Fibroblast of the aortic adventitia (primary cell): ENCODE measurements around the gene TOM1L2. TPM values are rescaled to one million over a fixed set of nuclear protein-coding genes. Genes with fewer than 3 reads are reported as not detected.

Source experiments
- DNase-seq: peaks from one replicate; pipeline ENCODE4 v3.0.0-alpha.2; 2010; ENCODE audit warnings: low read depth
- H3K4me3 ChIP-seq: 2 replicates; pipeline ENCODE4 v1.5.1; 2011; ENCODE audit warnings: low read depth, mild to moderate bottlenecking, control low read depth, low read length, moderate library complexity
- CTCF ChIP-seq: IDR thresholded peaks from 2 replicates; pipeline ENCODE4 v1.5.1; 2011; ENCODE audit warnings: mild to moderate bottlenecking, low read length, control low read depth, inconsistent platforms; ENCODE audit not compliant: insufficient read depth
- total RNA-seq: library from RNA; depleted of rRNA; stranded (reverse); fragments of >200 nt; gene quantifications from 2 replicates; pipeline ENCODE4 v1.2.3, GENCODE V29; 2012; ENCODE audit warnings: low replicate concordance

The TOM1L2 gene
- total RNA-seq, 1 donor, result 40.3 TPM

- TF ChIP-seq CTCF, result no peak
These were observed 7.0 kb downstream of the TOM1L2 start for GRCh38 chr17:17965152-17965721.

GRCh38 chr17:17964710-17965109 is 7.5 kb downstream of the TOM1L2 start:
- no peak overlapping the region for H3K4me3 ChIP-seq
- no peak for TF ChIP-seq CTCF
- DNase-seq, result no peak

More at GRCh38 chr17:17965152-17965721, 7.0 kb downstream of the TOM1L2 start:
- no peak for DNase-seq
- no peak overlapping the region for H3K4me3 ChIP-seq

GRCh38 chr17:17963694-17964436 is 8.3 kb downstream of the TOM1L2 start:
- no peak for DNase-seq
- TF ChIP-seq CTCF, result no peak
- no peak overlapping the region for H3K4me3 ChIP-seq

GRCh38 chr17:17963066-17963465 is 9.1 kb downstream of the TOM1L2 start:
- TF ChIP-seq CTCF, result no peak
- no peak for DNase-seq
- H3K4me3 ChIP-seq, result no peak overlapping the region

- DNase-seq, result no peak
- TF ChIP-seq CTCF, result no peak
- H3K4me3 ChIP-seq, result no peak overlapping the region
These were observed 11.6 kb downstream of the TOM1L2 start for GRCh38 chr17:17960500-17961030.

GRCh38 chr17:17959520-17960361 is 12.5 kb downstream of the TOM1L2 start:
- TF ChIP-seq CTCF, result no peak
- DNase-seq, result peak; percentile 62
- peak overlapping the region; percentile 44 for H3K4me3 ChIP-seq
